ENCODE results near the gene ZNF683.

ZNF683 gene

DNA sequence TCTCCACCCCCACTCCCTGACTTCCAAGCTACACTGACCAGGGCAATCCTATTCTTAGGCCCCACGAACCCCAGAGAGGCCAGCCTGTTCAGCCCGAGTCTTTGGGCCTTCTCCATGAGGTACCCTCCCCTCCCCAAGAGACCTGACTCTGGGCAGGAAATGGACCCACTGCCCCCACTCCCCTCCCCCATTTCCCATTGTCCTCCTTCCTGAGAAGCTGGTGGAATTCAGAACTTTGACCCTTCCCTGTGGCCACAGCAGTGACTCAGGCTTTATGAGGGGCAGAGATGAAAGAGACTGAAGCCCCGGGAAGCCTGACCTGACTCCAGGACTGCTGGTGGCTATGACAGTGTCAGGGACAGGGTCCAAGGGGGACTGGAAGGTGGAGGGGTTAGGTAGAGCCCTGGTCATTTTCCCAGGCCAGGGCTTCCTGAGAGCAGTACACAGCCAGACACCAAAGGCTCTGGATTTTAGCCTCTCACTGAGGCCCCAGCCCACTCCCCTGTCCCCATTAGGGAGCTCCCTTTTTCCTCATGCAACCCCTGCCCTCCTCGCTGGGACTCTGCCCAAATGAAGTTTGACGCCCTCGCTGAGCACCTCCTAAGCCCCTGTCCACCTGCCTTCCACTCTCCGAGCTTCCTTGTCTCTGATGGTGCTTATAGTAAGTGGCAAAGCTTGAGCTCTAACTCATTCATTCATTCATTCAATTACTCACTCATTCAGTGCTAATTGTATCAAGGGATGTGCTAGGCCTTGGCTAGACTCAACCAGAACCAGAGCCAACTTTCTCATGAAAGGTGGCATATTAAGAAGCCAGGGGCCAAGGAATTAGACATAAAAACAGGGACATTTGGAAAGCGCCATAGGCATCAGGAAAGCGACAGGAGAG, 21.6 kb downstream of the ZNF683 start:
- Histone ChIP-seq H3K4me3 (replicated peaks; ENCODE audit: insufficient read depth, low read length) (no peak overlapping the region), H3K27ac (replicated peaks) (no peak overlapping the region), H3K27me3 (ENCODE audit: insufficient read depth, poor library complexity, severe bottlenecking) (no peaks in the 10 kb centered on the region)
- TF ChIP-seq, protein P1, sequence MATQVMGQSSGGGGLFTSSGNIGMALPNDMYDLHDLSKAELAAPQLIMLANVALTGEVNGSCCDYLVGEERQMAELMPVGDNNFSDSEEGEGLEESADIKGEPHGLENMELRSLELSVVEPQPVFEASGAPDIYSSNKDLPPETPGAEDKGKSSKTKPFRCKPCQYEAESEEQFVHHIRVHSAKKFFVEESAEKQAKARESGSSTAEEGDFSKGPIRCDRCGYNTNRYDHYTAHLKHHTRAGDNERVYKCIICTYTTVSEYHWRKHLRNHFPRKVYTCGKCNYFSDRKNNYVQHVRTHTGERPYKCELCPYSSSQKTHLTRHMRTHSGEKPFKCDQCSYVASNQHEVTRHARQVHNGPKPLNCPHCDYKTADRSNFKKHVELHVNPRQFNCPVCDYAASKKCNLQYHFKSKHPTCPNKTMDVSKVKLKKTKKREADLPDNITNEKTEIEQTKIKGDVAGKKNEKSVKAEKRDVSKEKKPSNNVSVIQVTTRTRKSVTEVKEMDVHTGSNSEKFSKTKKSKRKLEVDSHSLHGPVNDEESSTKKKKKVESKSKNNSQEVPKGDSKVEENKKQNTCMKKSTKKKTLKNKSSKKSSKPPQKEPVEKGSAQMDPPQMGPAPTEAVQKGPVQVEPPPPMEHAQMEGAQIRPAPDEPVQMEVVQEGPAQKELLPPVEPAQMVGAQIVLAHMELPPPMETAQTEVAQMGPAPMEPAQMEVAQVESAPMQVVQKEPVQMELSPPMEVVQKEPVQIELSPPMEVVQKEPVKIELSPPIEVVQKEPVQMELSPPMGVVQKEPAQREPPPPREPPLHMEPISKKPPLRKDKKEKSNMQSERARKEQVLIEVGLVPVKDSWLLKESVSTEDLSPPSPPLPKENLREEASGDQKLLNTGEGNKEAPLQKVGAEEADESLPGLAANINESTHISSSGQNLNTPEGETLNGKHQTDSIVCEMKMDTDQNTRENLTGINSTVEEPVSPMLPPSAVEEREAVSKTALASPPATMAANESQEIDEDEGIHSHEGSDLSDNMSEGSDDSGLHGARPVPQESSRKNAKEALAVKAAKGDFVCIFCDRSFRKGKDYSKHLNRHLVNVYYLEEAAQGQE (IDR thresholded peaks at IDR 0.05; ENCODE audit: insufficient replicate concordance, low read depth): no peak
- TF ChIP-seq POLR2AphosphoS5 (IDR thresholded peaks at IDR 0.05; ENCODE audit: low read depth): no peak
- TF ChIP-seq GABPA (IDR thresholded peaks at IDR 0.05; ENCODE audit: low read depth): no peak
- TF ChIP-seq SPI1 (IDR thresholded peaks at IDR 0.05; ENCODE audit: borderline replicate concordance, low read depth): no peak
- TF ChIP-seq, protein P2, sequence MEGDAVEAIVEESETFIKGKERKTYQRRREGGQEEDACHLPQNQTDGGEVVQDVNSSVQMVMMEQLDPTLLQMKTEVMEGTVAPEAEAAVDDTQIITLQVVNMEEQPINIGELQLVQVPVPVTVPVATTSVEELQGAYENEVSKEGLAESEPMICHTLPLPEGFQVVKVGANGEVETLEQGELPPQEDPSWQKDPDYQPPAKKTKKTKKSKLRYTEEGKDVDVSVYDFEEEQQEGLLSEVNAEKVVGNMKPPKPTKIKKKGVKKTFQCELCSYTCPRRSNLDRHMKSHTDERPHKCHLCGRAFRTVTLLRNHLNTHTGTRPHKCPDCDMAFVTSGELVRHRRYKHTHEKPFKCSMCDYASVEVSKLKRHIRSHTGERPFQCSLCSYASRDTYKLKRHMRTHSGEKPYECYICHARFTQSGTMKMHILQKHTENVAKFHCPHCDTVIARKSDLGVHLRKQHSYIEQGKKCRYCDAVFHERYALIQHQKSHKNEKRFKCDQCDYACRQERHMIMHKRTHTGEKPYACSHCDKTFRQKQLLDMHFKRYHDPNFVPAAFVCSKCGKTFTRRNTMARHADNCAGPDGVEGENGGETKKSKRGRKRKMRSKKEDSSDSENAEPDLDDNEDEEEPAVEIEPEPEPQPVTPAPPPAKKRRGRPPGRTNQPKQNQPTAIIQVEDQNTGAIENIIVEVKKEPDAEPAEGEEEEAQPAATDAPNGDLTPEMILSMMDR (IDR thresholded peaks at IDR 0.05; ENCODE audit: insufficient read depth, low read length): no peak
- DNase-seq (ENCODE audit: low read depth in 1 of 2, low spot score in 1 of 2): no peak

DNA sequence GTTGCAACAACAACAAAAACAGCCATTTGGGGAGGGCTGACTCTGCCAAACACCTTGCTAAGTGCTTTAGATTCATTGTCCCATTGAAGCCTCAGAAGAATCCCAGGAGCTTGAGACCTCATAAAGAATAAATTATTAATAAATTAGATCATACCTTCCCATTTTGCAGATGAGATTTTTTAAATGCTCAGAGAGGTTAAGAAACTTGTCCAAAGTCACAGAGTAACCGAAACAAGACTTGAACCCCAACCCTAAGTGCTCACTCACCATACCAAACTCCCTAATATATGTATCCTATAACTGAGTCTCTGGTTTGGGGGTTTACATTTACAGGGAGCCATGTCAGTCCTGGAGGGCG, 22.2 kb downstream of the ZNF683 start:
- Histone ChIP-seq H3K27me3 (ENCODE audit: insufficient read depth, poor library complexity, severe bottlenecking) (no peaks in the 10 kb centered on the region), H3K27ac (replicated peaks) (no peak overlapping the region), H3K4me3 (replicated peaks; ENCODE audit: insufficient read depth, low read length) (no peak overlapping the region)
- TF ChIP-seq POLR2AphosphoS5 (IDR thresholded peaks at IDR 0.05; ENCODE audit: low read depth): no peak
- no peak for TF ChIP-seq GABPA (IDR thresholded peaks at IDR 0.05; ENCODE audit: low read depth)
- TF ChIP-seq, protein P2 (IDR thresholded peaks at IDR 0.05; ENCODE audit: insufficient read depth, low read length): no peak
- TF ChIP-seq, protein P1 (IDR thresholded peaks at IDR 0.05; ENCODE audit: insufficient replicate concordance, low read depth): no peak
- no peak for TF ChIP-seq SPI1 (IDR thresholded peaks at IDR 0.05; ENCODE audit: borderline replicate concordance, low read depth)
- no peak for DNase-seq (ENCODE audit: low read depth in 1 of 2, low spot score in 1 of 2)

DNA sequence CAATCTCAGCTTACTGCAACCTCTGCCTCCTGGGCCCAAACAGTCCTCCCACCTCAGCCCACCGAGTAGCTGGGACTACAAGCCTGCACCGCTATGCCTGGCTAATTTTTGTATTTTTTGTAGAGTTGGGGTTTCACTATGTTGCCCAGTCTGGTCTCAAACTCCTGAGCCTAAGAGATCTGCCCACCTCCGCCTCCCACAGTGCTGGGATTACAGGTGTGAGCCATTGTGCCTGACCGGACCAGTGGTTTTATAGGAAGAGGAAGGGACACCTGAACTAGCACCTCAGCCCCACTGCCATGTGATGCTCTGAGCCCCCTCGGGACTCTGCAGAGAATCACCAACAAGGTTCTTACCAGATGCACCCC, 22.7 kb downstream of the ZNF683 start:
- no peak overlapping the region for H3K27ac ChIP-seq (replicated peaks)
- H3K4me3 ChIP-seq (replicated peaks; ENCODE audit: insufficient read depth, low read length): no peak overlapping the region
- DNase-seq (ENCODE audit: low read depth in 1 of 2, low spot score in 1 of 2): no peak
- TF ChIP-seq SPI1 (IDR thresholded peaks at IDR 0.05; ENCODE audit: borderline replicate concordance, low read depth): no peak
- TF ChIP-seq, protein P2 (IDR thresholded peaks at IDR 0.05; ENCODE audit: insufficient read depth, low read length): no peak
- no peak for TF ChIP-seq GABPA (IDR thresholded peaks at IDR 0.05; ENCODE audit: low read depth)
- TF ChIP-seq, protein P1 (IDR thresholded peaks at IDR 0.05; ENCODE audit: insufficient replicate concordance, low read depth): no peak
- TF ChIP-seq POLR2AphosphoS5 (IDR thresholded peaks at IDR 0.05; ENCODE audit: low read depth): no peak
- H3K27me3 ChIP-seq (ENCODE audit: insufficient read depth, poor library complexity, severe bottlenecking): no peaks in the 10 kb centered on the region
